HEK293T (cell line): Measurements from ENCODE around the gene MAFG.

Experiments used
- CTCF ChIA-PET: fragments of 350-600 bp; formaldehyde crosslinking; extraction: SDS; loops from one replicate; lab custom pipeline; 2021; ENCODE audit warnings: antibody characterized with exemption, inconsistent platforms; lab: Yijun Ruan, JAX
- POLR2A ChIA-PET: fragments of 350-600 bp; formaldehyde crosslinking; extraction: SDS; loops from one replicate; lab custom pipeline; 2020; ENCODE audit warnings: antibody characterized with exemption, inconsistent platforms; lab: Yijun Ruan, JAX
- DNase-seq: peaks from one replicate; pipeline ENCODE4 v3.0.0; 2012; ENCODE audit warnings: mixed read lengths; ENCODE audit errors: extremely low spot score
- CTBP1 ChIP-seq: fragments of 450-650 bp; IDR thresholded peaks from 2 replicates; pipeline ENCODE4 v1.6.1; 2016; ENCODE audit warnings: borderline replicate concordance
- HDGF ChIP-seq: fragments of 450-650 bp; IDR thresholded peaks from 2 replicates; pipeline ENCODE4 v1.6.1; 2017; ENCODE audit warnings: antibody characterized with exemption, borderline replicate concordance
- LEF1 ChIP-seq: fragments of 450-650 bp; IDR thresholded peaks from 2 replicates; pipeline ENCODE4 v1.6.1; 2017; ENCODE audit warnings: mild to moderate bottlenecking, borderline replicate concordance
- PKNOX1 ChIP-seq: fragments of 450-650 bp; IDR thresholded peaks from 2 replicates; pipeline ENCODE4 v1.6.1; 2016
- TARDBP ChIP-seq: fragments of 450-650 bp; IDR thresholded peaks from 2 replicates; pipeline ENCODE4 v1.6.1; 2016

The MAFG gene

GRCh38 chr17:81869221-81870130 lies 58.1 kb downstream of the MAFG start:
- peak; percentile 74 for DNase-seq
- TF ChIP-seq CTBP1 (0 out of 2 replicates have a peak, but pooled peaks have one; percentile 64), LEF1 (peak; percentile 90), HDGF (no peak)
- ChIA-PET CTCF (interaction anchor here (0.5 to 2.6 kb wide), 11 partner anchors 40 to 704 kb away, joined by 3 to 9 read pairs (median 3); partner anchors contain the start of genes ARL16, CENPX, HGS and LRRC45), POLR2A (interaction anchor here (0.7 to 2.6 kb wide), 27 partner anchors 9 to 229 kb away, joined by 3 to 26 read pairs (median 4); partner anchors contain the start of genes ALYREF, ANAPC11, ASPSCR1 and CCDC137)

GRCh38 chr17:81868674-81869220 lies 58.8 kb downstream of the MAFG start:
- CTCF ChIA-PET, result interaction anchor here (0.6 to 2.6 kb wide), 6 partner anchors 41 to 154 kb away, joined by 3 to 9 read pairs (median 4); partner anchors contain the start of genes CENPX and LRRC45
- DNase-seq, result peak; percentile 36
- TF ChIP-seq TARDBP, result no peak
- TF ChIP-seq PKNOX1, result 0 out of 2 replicates have a peak, but pooled peaks have one; percentile 26
- POLR2A ChIA-PET, result interaction anchor here (1.2 to 2.6 kb wide), 13 partner anchors 8 to 202 kb away, joined by 3 to 26 read pairs (median 5); partner anchors contain the start of genes ALYREF, ANAPC11, CCDC137 and CENPX
